ENCODE measurements around the gene PIGL. TPM values are rescaled to one million over a fixed set of nuclear protein-coding genes. Genes with fewer than 3 reads are reported as not detected.

The PIGL gene
- total RNA-seq, 1 experiment from 2014 or later: 44.1 TPM

DNA sequence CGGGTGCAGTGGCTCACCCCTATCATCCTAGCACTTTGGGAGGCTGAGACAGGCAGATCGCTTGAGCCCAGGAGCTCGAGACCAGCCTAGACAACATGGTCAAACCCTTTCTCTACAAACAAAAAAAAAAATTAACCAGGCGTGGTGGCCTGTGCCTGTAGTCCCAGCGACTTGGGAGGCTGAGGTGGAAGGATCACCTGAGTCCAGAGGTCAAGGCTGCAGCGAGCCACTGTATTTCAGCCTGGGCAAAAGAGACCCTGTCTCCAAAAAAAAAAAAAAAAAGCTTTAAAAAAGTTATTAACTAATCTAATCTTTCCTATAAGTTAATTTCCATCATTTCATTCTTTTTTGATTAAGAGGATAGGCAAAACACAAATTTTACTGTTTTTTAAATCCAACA is 4.2 kb upstream of the PIGL start:
- no peaks in the 10 kb centered on the region for H3K36me3 Mint-ChIP-seq
- CTCF ChIA-PET: interaction anchor here (0.6 kb wide), 1 partner anchor 141 kb away, joined by 4 read pairs; no protein-coding TSS in a partner anchor
- DNase-seq (ENCODE audit: low spot score) (no peak), ATAC-seq (no peak)
- no peaks in the 10 kb centered on the region for H3K9me3 Mint-ChIP-seq
- TF ChIP-seq RORB (CRISPR knock-in tag; IDR thresholded peaks at IDR 0.05) (no peak), ELF4 (CRISPR knock-in tag; IDR thresholded peaks at IDR 0.05; ENCODE audit: low read depth) (no peak), CDX4 (CRISPR knock-in tag; IDR thresholded peaks at IDR 0.05; ENCODE audit: borderline replicate concordance) (no peak), TCF7 (CRISPR knock-in tag; IDR thresholded peaks at IDR 0.05; ENCODE audit: low read depth) (no peak), SMAD4 (CRISPR knock-in tag; IDR thresholded peaks at IDR 0.05) (no peak), NFYB (CRISPR knock-in tag; conservative IDR thresholded peaks at IDR 0.05; ENCODE audit: low read depth) (no peak), JAZF1 (CRISPR knock-in tag; IDR thresholded peaks at IDR 0.05) (no peak), ZBTB43 (CRISPR knock-in tag; IDR thresholded peaks at IDR 0.05) (no peak), NR3C1 (CRISPR knock-in tag; conservative IDR thresholded peaks at IDR 0.05; ENCODE audit: low read depth) (no peak), ZNF121 (CRISPR knock-in tag; IDR thresholded peaks at IDR 0.05) (no peak), NR2C2 (CRISPR knock-in tag; IDR thresholded peaks at IDR 0.05) (no peak)
- TF ChIP-seq, protein P1, sequence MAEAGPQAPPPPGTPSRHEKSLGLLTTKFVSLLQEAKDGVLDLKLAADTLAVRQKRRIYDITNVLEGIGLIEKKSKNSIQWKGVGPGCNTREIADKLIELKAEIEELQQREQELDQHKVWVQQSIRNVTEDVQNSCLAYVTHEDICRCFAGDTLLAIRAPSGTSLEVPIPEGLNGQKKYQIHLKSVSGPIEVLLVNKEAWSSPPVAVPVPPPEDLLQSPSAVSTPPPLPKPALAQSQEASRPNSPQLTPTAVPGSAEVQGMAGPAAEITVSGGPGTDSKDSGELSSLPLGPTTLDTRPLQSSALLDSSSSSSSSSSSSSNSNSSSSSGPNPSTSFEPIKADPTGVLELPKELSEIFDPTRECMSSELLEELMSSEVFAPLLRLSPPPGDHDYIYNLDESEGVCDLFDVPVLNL (CRISPR knock-in tag; IDR thresholded peaks at IDR 0.05; ENCODE audit: borderline replicate concordance, low read depth): no peak
- TF ChIP-seq, protein P2, sequence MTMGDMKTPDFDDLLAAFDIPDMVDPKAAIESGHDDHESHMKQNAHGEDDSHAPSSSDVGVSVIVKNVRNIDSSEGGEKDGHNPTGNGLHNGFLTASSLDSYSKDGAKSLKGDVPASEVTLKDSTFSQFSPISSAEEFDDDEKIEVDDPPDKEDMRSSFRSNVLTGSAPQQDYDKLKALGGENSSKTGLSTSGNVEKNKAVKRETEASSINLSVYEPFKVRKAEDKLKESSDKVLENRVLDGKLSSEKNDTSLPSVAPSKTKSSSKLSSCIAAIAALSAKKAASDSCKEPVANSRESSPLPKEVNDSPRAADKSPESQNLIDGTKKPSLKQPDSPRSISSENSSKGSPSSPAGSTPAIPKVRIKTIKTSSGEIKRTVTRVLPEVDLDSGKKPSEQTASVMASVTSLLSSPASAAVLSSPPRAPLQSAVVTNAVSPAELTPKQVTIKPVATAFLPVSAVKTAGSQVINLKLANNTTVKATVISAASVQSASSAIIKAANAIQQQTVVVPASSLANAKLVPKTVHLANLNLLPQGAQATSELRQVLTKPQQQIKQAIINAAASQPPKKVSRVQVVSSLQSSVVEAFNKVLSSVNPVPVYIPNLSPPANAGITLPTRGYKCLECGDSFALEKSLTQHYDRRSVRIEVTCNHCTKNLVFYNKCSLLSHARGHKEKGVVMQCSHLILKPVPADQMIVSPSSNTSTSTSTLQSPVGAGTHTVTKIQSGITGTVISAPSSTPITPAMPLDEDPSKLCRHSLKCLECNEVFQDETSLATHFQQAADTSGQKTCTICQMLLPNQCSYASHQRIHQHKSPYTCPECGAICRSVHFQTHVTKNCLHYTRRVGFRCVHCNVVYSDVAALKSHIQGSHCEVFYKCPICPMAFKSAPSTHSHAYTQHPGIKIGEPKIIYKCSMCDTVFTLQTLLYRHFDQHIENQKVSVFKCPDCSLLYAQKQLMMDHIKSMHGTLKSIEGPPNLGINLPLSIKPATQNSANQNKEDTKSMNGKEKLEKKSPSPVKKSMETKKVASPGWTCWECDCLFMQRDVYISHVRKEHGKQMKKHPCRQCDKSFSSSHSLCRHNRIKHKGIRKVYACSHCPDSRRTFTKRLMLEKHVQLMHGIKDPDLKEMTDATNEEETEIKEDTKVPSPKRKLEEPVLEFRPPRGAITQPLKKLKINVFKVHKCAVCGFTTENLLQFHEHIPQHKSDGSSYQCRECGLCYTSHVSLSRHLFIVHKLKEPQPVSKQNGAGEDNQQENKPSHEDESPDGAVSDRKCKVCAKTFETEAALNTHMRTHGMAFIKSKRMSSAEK (CRISPR knock-in tag; IDR thresholded peaks at IDR 0.05; ENCODE audit: borderline replicate concordance): no peak
- TF ChIP-seq, protein P3, sequence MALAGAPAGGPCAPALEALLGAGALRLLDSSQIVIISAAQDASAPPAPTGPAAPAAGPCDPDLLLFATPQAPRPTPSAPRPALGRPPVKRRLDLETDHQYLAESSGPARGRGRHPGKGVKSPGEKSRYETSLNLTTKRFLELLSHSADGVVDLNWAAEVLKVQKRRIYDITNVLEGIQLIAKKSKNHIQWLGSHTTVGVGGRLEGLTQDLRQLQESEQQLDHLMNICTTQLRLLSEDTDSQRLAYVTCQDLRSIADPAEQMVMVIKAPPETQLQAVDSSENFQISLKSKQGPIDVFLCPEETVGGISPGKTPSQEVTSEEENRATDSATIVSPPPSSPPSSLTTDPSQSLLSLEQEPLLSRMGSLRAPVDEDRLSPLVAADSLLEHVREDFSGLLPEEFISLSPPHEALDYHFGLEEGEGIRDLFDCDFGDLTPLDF (CRISPR knock-in tag; IDR thresholded peaks at IDR 0.05): no peak
- H3K27me3 Mint-ChIP-seq (ENCODE audit: low read depth): no peaks in the 10 kb centered on the region
- 0 out of 2 replicates have a peak overlapping the region, but pooled peaks have one; percentile 92 for H3K4me3 Mint-ChIP-seq
- POLR2A ChIA-PET: interaction anchor here (0.6 kb wide), 1 partner anchor 81 kb away, joined by 3 read pairs; no protein-coding TSS in a partner anchor
- H3K4me1 Mint-ChIP-seq: peaks cover 23% of the 10 kb centered on the region
- no peak overlapping the region for H3K27ac Mint-ChIP-seq

- Mint-ChIP-seq H3K27me3 (ENCODE audit: low read depth) (no peaks in the 10 kb centered on the region), H3K9me3 (no peaks in the 10 kb centered on the region), H3K36me3 (no peaks in the 10 kb centered on the region), H3K4me1 (peaks cover 23% of the 10 kb centered on the region), H3K27ac (peak overlapping the region; percentile 62), H3K4me3 (peak overlapping the region; percentile 92)
- CTCF ChIA-PET: interaction anchor here (2.0 kb wide), 1 partner anchor 139 kb away, joined by 4 read pairs; the partner anchor contains the start of gene CENPV
- DNase-seq (ENCODE audit: low spot score) (no peak), ATAC-seq (no peak)
- POLR2A ChIA-PET: interaction anchor here (1.1 to 2.2 kb wide), 2 partner anchors 11 to 167 kb away, joined by 3 to 7 read pairs; partner anchors contain the start of gene UBB
- TF ChIP-seq ZNF423 (CRISPR knock-in tag; IDR thresholded peaks at IDR 0.05): no peak
- TF ChIP-seq ZBTB21 (CRISPR knock-in tag; IDR thresholded peaks at IDR 0.05; ENCODE audit: borderline replicate concordance): no peak
- TF ChIP-seq, protein P4, sequence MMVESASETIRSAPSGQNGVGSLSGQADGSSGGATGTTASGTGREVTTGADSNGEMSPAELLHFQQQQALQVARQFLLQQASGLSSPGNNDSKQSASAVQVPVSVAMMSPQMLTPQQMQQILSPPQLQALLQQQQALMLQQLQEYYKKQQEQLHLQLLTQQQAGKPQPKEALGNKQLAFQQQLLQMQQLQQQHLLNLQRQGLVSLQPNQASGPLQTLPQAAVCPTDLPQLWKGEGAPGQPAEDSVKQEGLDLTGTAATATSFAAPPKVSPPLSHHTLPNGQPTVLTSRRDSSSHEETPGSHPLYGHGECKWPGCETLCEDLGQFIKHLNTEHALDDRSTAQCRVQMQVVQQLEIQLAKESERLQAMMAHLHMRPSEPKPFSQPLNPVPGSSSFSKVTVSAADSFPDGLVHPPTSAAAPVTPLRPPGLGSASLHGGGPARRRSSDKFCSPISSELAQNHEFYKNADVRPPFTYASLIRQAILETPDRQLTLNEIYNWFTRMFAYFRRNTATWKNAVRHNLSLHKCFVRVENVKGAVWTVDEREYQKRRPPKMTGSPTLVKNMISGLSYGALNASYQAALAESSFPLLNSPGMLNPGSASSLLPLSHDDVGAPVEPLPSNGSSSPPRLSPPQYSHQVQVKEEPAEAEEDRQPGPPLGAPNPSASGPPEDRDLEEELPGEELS (CRISPR knock-in tag; IDR thresholded peaks at IDR 0.05): no peak
- no peak for TF ChIP-seq RELA (CRISPR knock-in tag; IDR thresholded peaks at IDR 0.05; ENCODE audit: borderline replicate concordance)
- no peak for TF ChIP-seq ELF4 (CRISPR knock-in tag; IDR thresholded peaks at IDR 0.05; ENCODE audit: low read depth)
- TF ChIP-seq IRF1 (CRISPR knock-in tag; IDR thresholded peaks at IDR 0.05): no peak
- no peak for TF ChIP-seq ZNF671 (CRISPR knock-in tag; IDR thresholded peaks at IDR 0.05)
- TF ChIP-seq HMGA2 (CRISPR knock-in tag; IDR thresholded peaks at IDR 0.05): no peak
- TF ChIP-seq MLX (CRISPR knock-in tag; IDR thresholded peaks at IDR 0.05): no peak
Observed at GRCh38 chr17:16214190-16215001, 2.6 kb upstream of the PIGL start.

Data from WTC11 (cell line).